ENCODE measurements around the gene FLT1.

FLT1 gene

GRCh38 chr13:28421676-28422410 lies 73.1 kb downstream of the FLT1 start:
- no peak for DNase-seq

- no peak for DNase-seq
These were observed 74.2 kb downstream of the FLT1 start for GRCh38 chr13:28420704-28421103.

GRCh38 chr13:28415994-28416421 lies 78.9 kb downstream of the FLT1 start:
- DNase-seq: peak; percentile 1

GRCh38 chr13:28413999-28414398 lies 80.9 kb downstream of the FLT1 start:
- DNase-seq: no peak

- no peak for DNase-seq
These were observed 81.9 kb downstream of the FLT1 start for GRCh38 chr13:28412981-28413380.

- no peak for DNase-seq
These were observed 83.0 kb downstream of the FLT1 start for GRCh38 chr13:28411831-28412353.

- DNase-seq: no peak
These were observed 84.8 kb downstream of the FLT1 start for GRCh38 chr13:28410096-28410495.

- no peak for DNase-seq
These were observed 85.3 kb downstream of the FLT1 start for GRCh38 chr13:28409648-28410047.

GRCh38 chr13:28408863-28409262 lies 86.1 kb downstream of the FLT1 start:
- no peak for DNase-seq

GRCh38 chr13:28408235-28408848 lies 86.6 kb downstream of the FLT1 start:
- no peak for DNase-seq

- no peak for DNase-seq
These were observed 88.1 kb downstream of the FLT1 start for GRCh38 chr13:28406733-28407266.

GRCh38 chr13:28402057-28402381 lies 92.9 kb downstream of the FLT1 start:
- no peak for DNase-seq

- no peak for DNase-seq
These were observed 93.4 kb downstream of the FLT1 start for GRCh38 chr13:28401303-28402056.

GRCh38 chr13:28396053-28396452 lies 98.9 kb downstream of the FLT1 start:
- DNase-seq: no peak

- no peak for DNase-seq
These were observed 100.5 kb downstream of the FLT1 start for GRCh38 chr13:28394422-28394821.

GRCh38 chr13:28392896-28393505 lies 101.9 kb downstream of the FLT1 start:
- no peak for DNase-seq

GRCh38 chr13:28392428-28392827 lies 102.5 kb downstream of the FLT1 start:
- no peak for DNase-seq

GRCh38 chr13:28387740-28388501 lies 107.0 kb downstream of the FLT1 start:
- DNase-seq: no peak

GRCh38 chr13:28385362-28385761 lies 109.6 kb downstream of the FLT1 start:
- no peak for DNase-seq

GRCh38 chr13:28384789-28385188 lies 110.1 kb downstream of the FLT1 start:
- DNase-seq: no peak

- DNase-seq: no peak
These were observed 114.6 kb downstream of the FLT1 start for GRCh38 chr13:28380319-28380718.

- DNase-seq: no peak
These were observed 115.4 kb downstream of the FLT1 start for GRCh38 chr13:28379371-28380083.
